Neuron (in vitro differentiated cells): ENCODE data around the gene C11orf68.
"Not testable (repeated sequence)": the region's sequence is repeated elsewhere in the genome, so short reads cannot be mapped to it uniquely, and the experiment has no call there.

Experiments
- H2AFZ ChIP-seq: one replicate; pipeline ENCODE4 v1.6.1; 2013; ENCODE audit warnings: low read depth, mild to moderate bottlenecking, inconsistent platforms, low read length, moderate library complexity
- H3K27me3 ChIP-seq: one replicate; pipeline ENCODE4 v1.6.1; 2013; ENCODE audit warnings: low read length; ENCODE audit not compliant: insufficient read depth
- H3K36me3 ChIP-seq: one replicate; pipeline ENCODE4 v1.6.1; 2013; ENCODE audit warnings: low read length; ENCODE audit not compliant: insufficient read depth
- H3K4me1 ChIP-seq: one replicate; pipeline ENCODE4 v1.6.1; 2013; ENCODE audit warnings: low read length; ENCODE audit not compliant: insufficient read depth
- H3K4me3 ChIP-seq: 2 replicates; pipeline ENCODE4 v1.5.1; 2013; ENCODE audit warnings: mild to moderate bottlenecking, low read length, moderate library complexity
- H3K9me3 ChIP-seq: one replicate; pipeline ENCODE4 v1.6.1; 2013; ENCODE audit warnings: low read length

C11orf68 gene

GRCh38 chr11:65952052-65952521, 33.2 kb upstream of the C11orf68 start:
- Histone ChIP-seq H3K9me3 (no peaks in the 10 kb centered on the region), H3K36me3 (no peaks in the 10 kb centered on the region), H3K4me1 (no peaks in the 10 kb centered on the region), H2AFZ (no peak overlapping the region), H3K27me3 (no peaks in the 10 kb centered on the region), H3K4me3 (no peak overlapping the region)

- not testable (repeated sequence) for H3K36me3 ChIP-seq, H3K4me3 ChIP-seq, H3K9me3 ChIP-seq, H3K27me3 ChIP-seq, H2AFZ ChIP-seq, H3K4me1 ChIP-seq
Observed at GRCh38 chr11:65951641-65952040, 32.8 kb upstream of the C11orf68 start.

GRCh38 chr11:65950711-65951110, 31.8 kb upstream of the C11orf68 start:
- H3K4me3 ChIP-seq, H3K9me3 ChIP-seq, H2AFZ ChIP-seq, H3K27me3 ChIP-seq, H3K4me1 ChIP-seq, H3K36me3 ChIP-seq: not testable (repeated sequence)

GRCh38 chr11:65947603-65948125, 28.8 kb upstream of the C11orf68 start:
- no peaks in the 10 kb centered on the region for H3K9me3 ChIP-seq
- H3K36me3 ChIP-seq: no peaks in the 10 kb centered on the region
- no peak overlapping the region for H2AFZ ChIP-seq
- H3K4me3 ChIP-seq: no peak overlapping the region
- peaks cover 17% of the 10 kb centered on the region for H3K4me1 ChIP-seq
- no peaks in the 10 kb centered on the region for H3K27me3 ChIP-seq

- Histone ChIP-seq H3K9me3 (no peaks in the 10 kb centered on the region), H3K36me3 (no peaks in the 10 kb centered on the region), H2AFZ (no peak overlapping the region)
Observed at GRCh38 chr11:65947133-65947532, 28.3 kb upstream of the C11orf68 start.

DNA sequence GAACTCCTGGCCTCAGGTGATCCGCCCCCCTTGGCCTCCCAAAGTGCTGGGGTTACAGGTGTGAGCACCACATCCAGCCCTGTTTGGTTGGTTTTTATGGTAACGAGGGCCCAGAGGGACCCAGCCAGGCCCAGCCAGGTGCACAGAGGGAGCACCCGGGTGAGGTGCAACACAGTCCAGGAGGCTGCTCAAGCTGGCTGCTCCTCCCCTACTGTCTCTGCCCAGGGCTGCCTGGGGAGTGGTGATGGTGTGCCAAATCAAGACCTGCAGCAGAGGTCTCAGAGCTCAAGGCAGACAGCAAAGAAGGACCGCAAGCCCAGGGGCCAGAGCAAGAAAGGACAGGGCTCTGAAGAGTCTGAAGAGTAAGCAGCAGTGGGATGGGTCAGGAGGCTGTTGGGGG, 27.8 kb upstream of the C11orf68 start:
- peaks cover 17% of the 10 kb centered on the region for H3K4me1 ChIP-seq
- no peak overlapping the region for H2AFZ ChIP-seq
- no peaks in the 10 kb centered on the region for H3K27me3 ChIP-seq
- no peaks in the 10 kb centered on the region for H3K9me3 ChIP-seq
- no peak overlapping the region for H3K4me3 ChIP-seq
- no peaks in the 10 kb centered on the region for H3K36me3 ChIP-seq

More at GRCh38 chr11:65947133-65947532, 28.3 kb upstream of the C11orf68 start:
- H3K27me3 ChIP-seq: no peaks in the 10 kb centered on the region
- H3K4me3 ChIP-seq: no peak overlapping the region
- H3K4me1 ChIP-seq: peaks cover 17% of the 10 kb centered on the region

GRCh38 chr11:65945941-65946558, 27.2 kb upstream of the C11orf68 start:
- Histone ChIP-seq H3K9me3 (no peaks in the 10 kb centered on the region), H3K36me3 (no peaks in the 10 kb centered on the region)

GRCh38 chr11:65945430-65945911, 26.6 kb upstream of the C11orf68 start, which contains the start of gene TSGA10IP:
Gene TSGA10IP (plus strand): TSS chr11:65945480. CDS start chr11:65945676, 196 bp downstream.
- peak within 1 kb of the TSS; percentile 21 for H3K4me3 ChIP-seq
- H3K27me3 ChIP-seq: no peaks in the 10 kb centered on the region
- H3K4me1 ChIP-seq: peaks cover 17% of the 10 kb centered on the region
- H3K36me3 ChIP-seq: no peaks in the 10 kb centered on the region
- no peak within 1 kb of the TSS for H2AFZ ChIP-seq
- no peaks in the 10 kb centered on the region for H3K9me3 ChIP-seq

More at GRCh38 chr11:65945941-65946558, 27.2 kb upstream of the C11orf68 start:
- peaks cover 17% of the 10 kb centered on the region for H3K4me1 ChIP-seq
- H3K4me3 ChIP-seq: peak overlapping the region; percentile 21
- no peak overlapping the region for H2AFZ ChIP-seq
- no peaks in the 10 kb centered on the region for H3K27me3 ChIP-seq

DNA sequence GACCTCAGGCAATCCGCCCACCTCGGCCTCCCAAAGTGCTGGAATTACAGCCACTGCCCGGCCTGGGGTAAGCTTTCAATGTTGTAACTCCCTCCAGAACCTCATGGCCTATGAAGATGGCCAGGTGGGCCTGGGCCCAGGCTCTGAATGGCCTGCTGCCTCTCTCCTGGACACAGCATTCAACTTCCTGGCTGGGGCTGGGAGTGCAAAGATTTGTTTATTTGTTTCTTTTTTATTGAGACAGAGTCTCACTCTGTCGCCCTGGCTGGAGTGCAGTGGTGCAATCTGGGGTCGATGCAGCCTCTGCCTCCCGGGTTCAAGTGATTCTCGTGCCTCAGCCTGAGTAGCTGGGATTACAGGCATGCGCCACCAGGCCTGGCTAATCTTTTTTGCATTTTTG, 25.9 kb upstream of the C11orf68 start:
- H3K4me3 ChIP-seq: no peak overlapping the region
- no peaks in the 10 kb centered on the region for H3K27me3 ChIP-seq
- H3K4me1 ChIP-seq: peaks cover 17% of the 10 kb centered on the region
- no peaks in the 10 kb centered on the region for H3K9me3 ChIP-seq
- no peak overlapping the region for H2AFZ ChIP-seq
- no peaks in the 10 kb centered on the region for H3K36me3 ChIP-seq

DNA sequence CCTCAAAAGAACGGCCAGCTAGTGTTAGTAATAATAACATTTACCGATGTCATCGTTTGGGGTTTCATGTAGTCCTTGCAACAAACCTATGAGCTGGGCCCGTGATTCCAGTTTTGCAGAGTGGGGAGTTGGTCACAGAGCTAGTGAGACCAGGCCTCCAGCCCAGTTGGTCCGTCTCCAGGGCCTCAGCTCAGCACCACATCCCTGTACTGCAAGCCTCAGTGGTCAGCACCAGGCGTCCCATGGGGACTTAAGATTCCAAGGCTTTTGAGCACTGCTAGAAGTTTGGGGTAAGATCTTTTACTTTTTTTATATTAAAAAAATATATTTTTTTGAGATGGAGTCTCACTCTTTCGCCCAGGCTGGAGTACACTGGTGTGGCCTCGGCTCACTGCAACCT, 25.3 kb upstream of the C11orf68 start:
- Histone ChIP-seq H3K4me3 (no peak overlapping the region), H3K9me3 (no peaks in the 10 kb centered on the region), H3K27me3 (no peaks in the 10 kb centered on the region), H3K4me1 (peaks cover 17% of the 10 kb centered on the region), H2AFZ (no peak overlapping the region), H3K36me3 (no peaks in the 10 kb centered on the region)

DNA sequence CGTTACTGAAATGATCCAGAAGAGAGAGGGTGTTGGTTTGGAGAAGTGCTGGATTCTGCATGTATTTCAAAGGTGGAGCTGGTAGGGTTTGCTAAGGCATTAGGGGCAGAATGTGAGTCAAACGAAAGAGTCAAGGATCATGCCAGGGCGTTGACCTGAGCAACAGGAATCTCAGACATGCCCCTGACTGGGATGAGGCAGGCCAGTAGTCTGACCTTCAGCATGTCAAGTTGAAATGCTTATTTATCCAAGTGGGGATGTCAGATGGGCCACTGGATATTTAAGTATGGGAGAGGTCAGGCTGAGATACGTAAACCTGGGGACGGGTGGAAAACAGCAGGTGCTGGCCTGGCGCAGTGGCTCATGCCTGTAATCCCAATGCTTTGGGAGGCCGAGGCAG, 23.7 kb upstream of the C11orf68 start:
- Histone ChIP-seq H3K27me3 (no peaks in the 10 kb centered on the region), H3K4me3 (no peak overlapping the region), H2AFZ (no peak overlapping the region), H3K36me3 (no peaks in the 10 kb centered on the region), H3K4me1 (peaks cover 19% of the 10 kb centered on the region), H3K9me3 (no peaks in the 10 kb centered on the region)

DNA sequence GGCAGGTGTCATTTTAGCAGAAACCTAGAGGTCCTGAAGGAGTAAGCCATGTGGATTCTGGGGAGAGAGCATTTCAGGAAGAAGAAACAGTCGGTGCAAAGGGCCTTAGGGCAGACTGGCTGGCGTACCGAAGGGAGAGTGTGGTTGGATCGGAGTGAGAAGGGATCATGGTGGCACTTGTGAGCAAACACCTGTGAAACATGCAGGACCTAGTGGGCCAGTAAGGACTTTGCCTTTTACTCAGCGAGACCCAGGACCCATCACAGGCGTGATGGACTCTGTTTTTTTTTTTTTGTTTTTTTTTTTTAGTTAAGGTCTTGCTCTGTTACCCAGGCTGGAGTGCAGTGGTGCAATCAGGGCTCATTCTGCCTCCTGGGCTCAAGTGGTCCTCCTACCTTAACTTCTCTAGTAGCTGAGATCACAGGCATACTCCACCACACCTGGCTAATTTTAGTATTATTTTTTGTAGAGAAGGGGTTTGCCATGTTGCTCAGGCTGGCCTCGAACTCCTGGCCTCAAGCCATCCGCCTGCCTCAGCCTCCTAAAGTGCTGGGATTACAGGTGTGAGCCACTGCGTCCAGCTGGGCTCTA, 23.0 kb upstream of the C11orf68 start:
- Histone ChIP-seq H3K4me1 (peaks cover 21% of the 10 kb centered on the region), H2AFZ (no peak overlapping the region), H3K27me3 (no peaks in the 10 kb centered on the region), H3K4me3 (no peak overlapping the region), H3K36me3 (no peaks in the 10 kb centered on the region), H3K9me3 (no peaks in the 10 kb centered on the region)

DNA sequence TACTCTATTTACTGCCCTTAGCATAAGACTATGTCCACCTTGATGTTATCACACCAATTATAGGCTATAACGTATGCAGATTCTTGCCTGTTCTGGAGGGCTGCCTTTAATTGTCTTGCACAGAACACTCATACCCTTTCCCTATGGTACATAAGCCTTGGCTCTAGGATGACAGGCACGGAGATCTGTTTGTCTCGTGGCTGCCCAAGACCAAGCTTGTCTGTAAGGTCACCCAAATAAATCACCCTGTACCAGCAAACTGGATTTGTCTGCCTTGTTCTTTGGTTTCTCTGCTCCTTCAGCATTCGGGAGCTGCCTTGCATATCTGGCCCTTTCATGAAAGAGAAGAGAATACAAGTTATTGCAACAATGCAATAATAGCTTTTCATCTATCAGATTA, 18.9 kb upstream of the C11orf68 start:
- Histone ChIP-seq H2AFZ (no peak overlapping the region), H3K36me3 (no peaks in the 10 kb centered on the region), H3K9me3 (no peaks in the 10 kb centered on the region), H3K27me3 (no peaks in the 10 kb centered on the region), H3K4me3 (no peak overlapping the region), H3K4me1 (peaks cover 4% of the 10 kb centered on the region)
